ENCODE results near the gene NUP93.

GRCh38 chr16:56787167-56787566 lies 57.2 kb downstream of the NUP93 start:
- TF ChIP-seq CTCF (IDR thresholded peaks at IDR 0.05; ENCODE audit: insufficient read depth, low read length, poor library complexity, severe bottlenecking): no peak
- TF ChIP-seq EZH2phosphoT487 (conservative IDR thresholded peaks at IDR 0.05; ENCODE audit: low read length): no peak

All from SU-DHL-6 (cell line).